ENCODE measurements around the gene EIF4E2.

Gene EIF4E2

GRCh38 chr2:232538671-232539070 is 11.8 kb upstream of the EIF4E2 start:
- no peak for TF ChIP-seq CTCF (conservative IDR thresholded peaks at IDR 0.05; ENCODE audit: control insufficient read depth, insufficient read depth, low read depth, low read length)
- DNase-seq (ENCODE audit: low read depth) = no peak

DNA sequence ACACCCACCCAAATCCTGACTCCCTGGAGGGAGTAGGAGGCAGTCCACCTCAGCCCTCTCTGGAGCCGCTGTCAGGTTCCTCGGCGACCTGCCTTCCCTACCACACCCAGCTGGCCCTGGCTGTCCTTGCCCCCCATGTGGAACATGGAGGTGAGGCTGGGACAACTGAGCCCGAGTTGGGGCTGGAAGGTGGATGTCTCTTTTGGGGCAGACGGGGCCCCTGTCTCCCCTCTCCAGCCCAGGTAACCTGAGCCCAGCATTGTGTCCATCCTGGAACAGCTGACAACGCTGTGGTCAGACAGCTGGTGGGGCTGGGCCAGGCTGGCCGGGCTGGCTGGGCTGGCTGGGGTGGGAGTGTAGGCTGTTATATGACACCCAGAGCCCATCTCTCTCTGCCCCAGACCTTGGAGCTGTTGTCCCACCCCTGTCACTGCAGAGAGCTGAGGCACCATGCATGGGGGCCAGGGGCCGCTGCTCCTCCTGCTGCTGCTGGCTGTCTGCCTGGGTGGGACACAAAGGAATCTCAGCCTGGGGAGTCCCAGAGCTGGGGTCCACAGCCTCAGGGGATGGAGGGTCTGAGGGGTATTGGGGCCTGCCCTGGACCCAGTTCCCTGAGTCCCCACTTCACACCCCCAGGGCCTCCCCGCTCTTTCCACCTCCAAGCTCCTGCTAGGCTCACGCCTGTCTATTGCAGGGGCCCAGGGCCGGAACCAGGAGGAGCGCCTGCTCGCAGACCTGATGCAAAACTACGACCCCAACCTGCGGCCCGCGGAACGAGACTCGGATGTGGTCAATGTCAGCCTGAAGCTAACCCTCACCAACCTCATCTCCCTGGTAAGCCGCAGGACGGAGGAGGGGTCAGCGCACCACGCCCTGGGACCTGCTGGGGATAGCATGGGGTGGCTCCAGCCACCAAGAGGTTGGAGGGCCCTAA is 10.9 kb upstream of the EIF4E2 start, which contains the start of gene CHRNG:
TSS of gene CHRNG (plus strand) at position 395 of the 934 bp plus-strand sequence. CDS start at position 451, 56 bp downstream.
- DNase-seq (ENCODE audit: low read depth) = no peak
- no peak for TF ChIP-seq CTCF (conservative IDR thresholded peaks at IDR 0.05; ENCODE audit: control insufficient read depth, insufficient read depth, low read depth, low read length)
- no peak within 1 kb of the TSS for H3K4me3 ChIP-seq (ENCODE audit: control insufficient read depth, low read depth, low read length)

More at GRCh38 chr2:232538671-232539070, 11.8 kb upstream of the EIF4E2 start:
- no peak overlapping the region for H3K4me3 ChIP-seq (ENCODE audit: control insufficient read depth, low read depth, low read length)

GRCh38 chr2:232540441-232541041 is 9.9 kb upstream of the EIF4E2 start:
- H3K4me3 ChIP-seq (ENCODE audit: control insufficient read depth, low read depth, low read length) = no peak overlapping the region
- DNase-seq (ENCODE audit: low read depth) = no peak
- no peak for TF ChIP-seq CTCF (conservative IDR thresholded peaks at IDR 0.05; ENCODE audit: control insufficient read depth, insufficient read depth, low read depth, low read length)

DNA sequence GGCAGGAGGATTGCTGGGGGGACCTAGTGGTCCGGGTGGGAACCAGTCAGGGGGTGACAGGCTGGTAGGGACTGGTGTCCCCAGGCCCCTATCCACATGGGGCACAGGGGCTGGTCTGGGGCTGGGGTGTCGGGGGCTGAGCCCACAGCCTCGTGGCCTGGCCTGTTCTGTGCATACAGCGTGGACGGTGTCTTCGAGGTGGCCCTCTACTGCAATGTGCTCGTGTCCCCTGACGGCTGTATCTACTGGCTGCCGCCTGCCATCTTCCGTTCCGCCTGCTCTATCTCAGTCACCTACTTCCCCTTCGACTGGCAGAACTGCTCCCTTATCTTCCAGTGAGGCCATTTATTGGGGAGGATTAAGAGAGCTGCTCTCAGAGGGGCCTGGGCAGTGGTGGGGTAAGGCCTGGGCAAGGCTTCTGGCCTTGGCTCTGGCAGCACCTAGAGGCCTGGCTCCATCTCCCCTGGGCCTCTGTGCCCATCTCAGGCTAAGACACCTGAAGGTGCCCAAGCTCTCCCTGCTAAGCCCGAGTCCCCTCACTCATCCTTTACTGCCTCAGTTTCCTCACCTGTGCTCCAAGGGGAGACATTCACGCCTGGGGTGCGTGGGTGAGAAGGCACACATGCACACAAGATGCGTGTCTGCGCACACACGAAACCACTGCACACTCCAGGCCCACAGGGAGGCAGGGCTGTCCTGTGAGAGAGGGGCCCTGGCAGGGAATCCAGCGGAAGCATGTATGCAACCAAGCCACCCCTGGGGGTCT is 9.1 kb upstream of the EIF4E2 start:
- no peak for DNase-seq (ENCODE audit: low read depth)
- TF ChIP-seq CTCF (conservative IDR thresholded peaks at IDR 0.05; ENCODE audit: control insufficient read depth, insufficient read depth, low read depth, low read length) = no peak
- H3K4me3 ChIP-seq (ENCODE audit: control insufficient read depth, low read depth, low read length) = no peak overlapping the region

- no peak for DNase-seq (ENCODE audit: low read depth)
- no peak overlapping the region for H3K4me3 ChIP-seq (ENCODE audit: control insufficient read depth, low read depth, low read length)
- TF ChIP-seq CTCF (conservative IDR thresholded peaks at IDR 0.05; ENCODE audit: control insufficient read depth, insufficient read depth, low read depth, low read length) = no peak
Measured at GRCh38 chr2:232541961-232542714, 8.4 kb upstream of the EIF4E2 start.
